GM19351 (cell line): Measurements from ENCODE around the gene POMT1.
"Not testable (repeated sequence)": the region's sequence is repeated elsewhere in the genome, so short reads cannot be mapped to it uniquely, and the experiment has no call there.

Experiments used
- ATAC-seq: cut with Tn5 transposase; IDR thresholded peaks from one replicate; pipeline ENCODE4 v1.9.1; 2021; ENCODE audit warnings: mild to moderate bottlenecking, moderate library complexity; ENCODE audit not compliant: unreplicated experiment

The POMT1 gene

DNA sequence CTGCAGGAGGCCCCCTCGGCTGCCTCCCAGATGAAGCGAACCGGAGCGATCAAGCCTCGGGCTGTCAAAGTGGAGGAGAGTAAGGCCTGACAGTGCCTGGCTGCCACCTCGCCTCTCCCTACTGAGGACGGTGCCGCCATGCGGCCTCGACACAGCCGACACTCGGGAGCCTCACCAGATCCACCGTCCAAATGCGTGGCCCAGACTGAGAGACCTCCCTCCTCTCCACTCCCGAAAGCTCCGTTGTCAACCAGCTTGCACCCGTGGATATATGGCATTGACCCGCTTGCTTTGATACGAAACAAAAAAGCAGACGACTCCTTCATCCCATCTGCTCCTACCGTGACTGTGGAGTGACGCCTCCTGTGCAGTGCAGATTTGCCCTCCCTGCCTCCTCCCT is 6.9 kb upstream of the POMT1 start:
- no peak for ATAC-seq

DNA sequence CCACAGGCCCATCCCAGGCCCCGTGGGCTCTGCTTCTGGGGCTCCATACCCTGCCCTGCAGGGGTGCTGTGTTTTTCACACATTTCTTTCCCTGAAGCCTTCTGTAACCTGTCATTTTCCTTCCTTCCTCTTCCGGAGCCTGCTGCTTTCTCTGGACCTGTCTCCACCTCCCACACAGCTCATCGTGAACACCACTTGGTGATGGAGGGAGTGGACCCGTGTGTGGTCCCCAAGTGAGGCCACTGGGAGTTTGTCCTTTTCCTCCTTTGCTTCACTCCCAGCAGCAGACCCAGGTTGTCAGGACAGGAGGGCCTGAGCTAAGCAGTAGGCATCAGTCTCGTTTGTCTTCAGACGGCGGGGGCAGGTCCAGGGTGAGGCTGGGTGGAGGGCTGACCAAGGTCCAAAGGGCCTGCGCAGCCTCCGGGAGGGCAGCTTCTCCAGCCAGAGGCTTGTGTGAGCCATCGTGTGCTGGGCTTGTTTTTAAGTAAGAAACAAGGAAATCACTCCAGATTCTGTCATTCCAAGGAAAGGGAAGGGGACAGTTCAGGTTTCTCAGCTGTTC is 5.8 kb upstream of the POMT1 start:
- ATAC-seq = no peak

DNA sequence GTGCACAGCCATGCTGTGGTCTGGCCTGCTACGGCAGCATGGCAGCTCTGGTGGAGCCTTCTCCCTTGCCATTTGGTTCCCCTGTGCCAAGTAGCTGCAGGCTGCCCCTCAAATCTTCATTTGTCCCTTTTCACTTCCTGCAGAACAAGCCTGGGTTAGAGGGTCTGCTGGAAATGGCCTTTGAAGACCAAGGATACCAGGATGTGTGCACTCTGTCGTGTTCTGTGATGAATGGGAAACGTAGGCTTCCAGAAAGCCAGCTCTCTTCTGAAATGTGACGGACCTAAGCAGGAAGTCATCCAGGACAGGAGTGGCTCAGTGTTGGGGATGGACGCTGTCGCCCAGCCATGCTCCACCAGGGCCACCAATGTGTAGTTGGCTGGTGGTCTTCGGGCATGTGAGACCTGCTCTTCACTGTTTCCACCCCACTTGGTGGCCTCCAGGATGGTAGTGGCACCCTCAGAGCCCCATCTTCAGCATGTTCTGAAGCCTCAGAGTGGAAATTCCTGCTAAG is 3.4 kb upstream of the POMT1 start:
- no peak for ATAC-seq

DNA sequence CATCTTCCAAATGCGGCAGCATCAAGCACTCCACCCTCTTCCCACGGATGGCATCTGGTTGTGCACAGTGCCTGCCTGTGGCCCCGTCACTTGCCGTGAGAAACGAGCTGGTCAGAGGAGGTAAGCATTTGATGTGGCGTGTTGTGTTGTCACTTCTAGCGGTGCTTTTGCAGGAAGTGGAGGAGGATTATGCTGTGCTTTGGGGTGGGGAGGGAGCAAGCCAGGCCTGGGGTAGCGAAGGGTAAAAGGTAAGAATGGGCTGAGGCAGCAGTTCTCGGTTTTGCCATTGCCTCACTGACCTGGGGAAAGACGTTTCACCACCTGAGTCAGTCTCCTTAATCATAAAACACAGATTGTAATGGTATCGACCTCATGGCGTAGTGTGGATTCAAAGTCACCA is 2.3 kb upstream of the POMT1 start:
- ATAC-seq = no peak

DNA sequence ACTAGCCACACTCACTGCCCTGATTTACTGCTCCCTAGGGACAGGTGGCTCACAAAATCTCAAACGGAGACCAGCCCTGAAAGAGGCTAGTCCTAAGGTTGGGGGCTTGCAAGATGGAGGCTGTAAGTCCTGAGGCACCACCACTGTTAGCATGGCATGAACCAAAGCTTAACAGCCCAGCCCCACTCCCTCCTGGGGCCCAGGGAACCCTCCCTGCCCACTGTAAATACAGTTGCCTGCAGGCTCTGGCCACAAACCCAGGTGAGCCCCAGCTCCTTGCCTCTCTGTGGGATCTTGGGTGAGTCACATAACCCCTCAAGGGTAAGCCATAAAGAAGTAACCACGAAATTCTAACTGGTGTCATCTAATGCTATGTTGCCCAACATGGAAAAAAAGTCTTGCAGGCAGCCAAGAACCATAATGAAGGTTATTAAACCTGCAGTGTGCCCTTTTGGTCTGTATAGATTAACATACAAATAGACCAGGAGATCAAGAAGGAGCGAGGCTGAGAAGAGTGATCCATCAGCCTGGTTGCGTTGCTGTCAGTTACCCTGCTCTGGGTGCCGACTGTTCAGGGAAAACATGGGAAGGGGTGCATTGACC is 1.7 kb upstream of the POMT1 start:
- no peak for ATAC-seq

DNA sequence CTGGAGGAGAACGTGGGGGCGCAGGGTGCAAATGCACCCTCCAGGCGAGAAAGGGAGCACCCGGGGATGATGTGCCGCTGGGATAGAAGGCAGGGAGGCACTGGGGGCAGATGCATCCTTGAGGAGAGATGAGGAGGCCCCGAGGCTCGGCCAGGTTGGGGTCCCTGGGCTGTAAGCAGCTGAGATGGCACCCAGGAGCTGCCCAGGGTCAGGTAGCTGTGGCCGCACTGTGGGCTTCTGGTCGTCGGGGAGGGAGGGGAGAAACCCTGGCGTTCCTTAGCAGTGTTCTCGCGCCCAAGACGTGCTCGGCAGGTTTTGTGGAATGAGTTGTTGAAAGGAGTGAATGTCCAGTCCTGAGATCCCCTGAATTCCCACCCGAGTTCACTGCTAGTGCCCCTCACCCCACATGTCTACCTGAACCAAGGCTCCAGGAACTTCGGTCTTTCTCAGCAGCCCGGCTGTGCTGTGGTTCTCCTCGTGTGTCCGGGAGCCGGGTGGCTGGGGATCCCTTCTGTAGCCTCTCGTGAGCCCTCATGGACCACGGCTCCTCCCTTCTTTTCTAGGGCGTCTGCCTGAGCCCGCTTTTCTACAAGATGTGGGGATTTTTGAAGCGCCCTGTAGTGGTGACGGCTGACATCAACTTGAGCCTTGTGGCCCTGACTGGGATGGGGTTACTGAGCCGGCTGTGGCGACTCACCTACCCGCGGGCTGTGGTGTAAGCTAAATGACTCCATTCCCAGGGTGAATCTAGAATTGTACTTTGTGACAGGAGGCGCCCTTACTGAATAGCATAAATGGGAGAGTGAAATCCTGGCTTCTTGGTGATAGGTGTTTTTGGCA is 1.1 kb downstream of the POMT1 start:
- no peak for ATAC-seq

DNA sequence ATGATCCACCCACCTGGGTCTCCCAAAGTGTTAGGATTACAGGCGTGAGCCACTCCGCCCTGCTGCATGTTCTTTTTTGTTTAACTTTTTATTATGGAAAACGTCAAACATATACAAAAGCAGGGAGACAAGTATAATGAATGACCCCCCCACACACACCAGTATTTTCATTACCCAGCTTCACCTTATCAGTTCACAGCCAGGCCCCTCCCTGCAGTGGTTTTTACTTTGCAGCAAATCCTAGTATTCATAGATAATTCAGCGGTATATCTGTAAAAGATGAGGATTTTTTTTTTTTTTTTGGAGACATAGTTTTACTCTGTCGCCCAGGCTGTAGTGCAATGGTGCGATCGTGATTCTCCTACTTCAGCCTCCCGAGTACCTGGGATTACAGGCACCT is 2.3 kb downstream of the POMT1 start:
- ATAC-seq = no peak

DNA sequence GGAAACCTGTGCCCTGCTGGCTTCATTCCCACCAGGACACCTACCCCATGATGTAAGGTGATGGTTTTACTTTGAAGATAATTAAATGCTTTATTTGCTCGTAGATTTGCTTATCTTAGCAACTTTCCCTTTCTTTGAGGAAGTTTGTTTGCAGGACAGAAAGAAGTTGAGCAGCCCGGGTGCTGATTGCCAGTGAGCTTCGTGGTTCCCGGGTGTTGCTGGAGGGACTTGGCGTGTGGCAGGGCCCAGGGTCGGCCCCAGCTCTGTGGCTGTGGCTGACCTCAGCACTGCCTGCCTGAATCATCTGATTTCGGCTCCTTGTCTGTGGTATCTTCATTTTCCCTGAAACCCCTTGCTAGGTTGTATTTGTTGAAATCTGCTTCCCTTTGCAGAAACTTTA is 8.7 kb downstream of the POMT1 start:
- ATAC-seq = no peak

DNA sequence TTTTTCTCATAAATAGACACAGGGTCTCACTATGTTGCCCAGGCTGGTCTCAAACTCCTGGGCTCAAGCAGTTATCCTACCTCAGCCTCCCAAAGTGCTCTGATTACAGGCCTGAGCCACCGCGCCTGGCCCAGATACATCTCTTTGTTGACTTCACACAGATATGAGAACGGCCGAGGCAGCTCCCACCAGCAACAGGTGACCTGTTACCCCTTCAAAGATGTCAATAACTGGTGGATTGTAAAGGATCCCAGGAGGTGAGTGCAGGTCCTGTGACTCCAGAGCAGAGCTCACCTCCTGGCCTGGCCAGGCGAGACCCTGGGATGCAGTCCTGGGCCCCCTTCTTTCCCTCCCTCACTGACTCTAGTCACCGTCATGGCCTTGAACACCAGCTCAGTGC is 9.2 kb downstream of the POMT1 start:
- no peak for ATAC-seq

DNA sequence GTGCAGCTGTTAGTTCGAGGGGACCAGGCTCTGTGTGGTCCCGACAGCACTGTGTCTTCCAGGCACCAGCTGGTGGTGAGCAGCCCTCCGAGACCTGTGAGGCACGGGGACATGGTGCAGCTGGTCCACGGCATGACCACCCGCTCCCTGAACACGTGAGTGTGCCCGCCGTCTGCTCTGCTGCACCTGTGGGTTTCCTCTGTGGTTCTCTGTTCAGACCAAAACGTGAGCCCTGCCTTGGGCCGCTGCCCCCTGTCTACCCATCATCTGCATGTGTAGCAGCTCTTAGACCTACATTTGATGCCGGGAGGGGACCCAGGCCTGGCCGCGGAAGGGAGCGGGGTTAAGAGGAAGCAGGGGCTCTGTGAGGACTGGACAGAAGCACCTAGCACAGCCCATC is 10.5 kb downstream of the POMT1 start:
- no peak for ATAC-seq

DNA sequence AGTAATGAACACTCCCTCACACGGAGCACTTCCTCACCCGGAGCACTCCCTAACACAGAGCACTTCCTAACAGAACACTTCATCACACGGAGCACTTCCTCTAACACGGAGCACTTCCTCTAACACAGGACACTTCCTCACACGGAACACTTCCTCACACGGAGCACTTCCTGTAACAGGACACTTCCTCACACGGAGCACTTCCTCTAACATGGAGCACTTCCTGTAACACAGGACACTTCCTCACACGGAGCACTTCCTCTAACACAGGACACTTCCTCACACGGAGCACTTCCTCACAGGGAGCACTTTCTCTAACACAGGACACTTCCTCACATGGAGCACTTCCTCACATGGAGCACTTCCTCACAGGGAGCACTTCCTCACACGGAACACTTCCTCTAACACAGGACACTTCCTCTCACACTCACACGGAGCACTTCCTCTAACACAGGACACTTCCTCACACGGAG is 12.9 kb downstream of the POMT1 start:
- ATAC-seq = not testable (repeated sequence)

DNA sequence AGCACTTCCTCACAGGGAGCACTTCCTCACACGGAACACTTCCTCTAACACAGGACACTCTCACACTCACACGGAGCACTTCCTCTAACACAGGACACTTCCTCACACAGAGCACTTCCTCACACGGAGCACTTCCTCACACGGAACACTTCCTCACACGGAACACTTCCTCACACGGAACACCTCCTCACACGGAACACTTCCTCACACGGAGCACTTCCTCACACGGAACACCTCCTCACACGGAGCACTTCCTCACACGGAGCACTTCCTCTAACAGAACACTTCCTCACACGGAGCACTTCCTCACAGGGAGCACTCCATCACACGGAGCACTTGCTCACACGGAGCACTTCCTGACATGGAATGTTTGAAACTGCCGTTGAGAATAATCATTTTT is 13.4 kb downstream of the POMT1 start:
- no peak for ATAC-seq

DNA sequence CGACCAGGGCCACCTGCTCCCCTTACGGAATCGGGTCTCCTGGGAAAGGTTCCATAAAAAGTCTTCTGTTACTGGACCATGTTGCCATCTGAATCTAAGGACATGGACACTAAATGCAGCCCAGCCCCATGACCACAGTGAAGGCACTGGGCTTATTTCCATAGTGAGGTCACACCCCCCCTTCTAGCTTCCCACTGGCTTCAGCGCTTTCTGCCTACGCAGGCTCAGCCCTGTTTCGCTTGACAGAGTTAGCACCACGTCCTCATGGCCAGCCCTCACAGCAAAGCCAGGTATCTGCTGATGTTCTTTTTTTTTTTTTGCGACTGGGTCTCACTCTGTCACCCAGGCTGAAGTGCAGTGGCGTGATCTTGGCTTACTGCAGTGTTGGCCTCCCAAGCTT is 14.2 kb downstream of the POMT1 start:
- ATAC-seq = no peak

DNA sequence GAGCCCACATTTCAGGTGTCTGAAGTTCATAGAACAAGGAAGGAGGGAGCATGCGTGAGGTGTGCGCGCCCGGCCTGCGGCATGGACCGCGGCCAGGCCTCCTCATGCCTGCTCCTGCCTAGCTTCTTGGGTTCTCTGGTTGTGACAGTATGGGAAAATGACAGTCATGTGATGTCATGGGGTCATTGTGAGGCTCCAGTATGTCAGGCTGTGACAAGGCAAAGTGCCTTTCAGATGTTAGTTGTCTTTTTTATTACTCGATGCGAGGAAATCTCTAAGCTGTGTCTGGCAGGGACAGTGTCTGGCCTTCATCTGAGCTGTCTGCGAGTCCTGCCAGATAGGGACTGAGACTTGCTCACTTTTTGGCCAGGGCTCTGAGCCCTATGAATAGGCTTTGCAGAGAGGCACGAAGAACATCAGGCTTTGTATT is 15.1 kb downstream of the POMT1 start:
- no peak for ATAC-seq

DNA sequence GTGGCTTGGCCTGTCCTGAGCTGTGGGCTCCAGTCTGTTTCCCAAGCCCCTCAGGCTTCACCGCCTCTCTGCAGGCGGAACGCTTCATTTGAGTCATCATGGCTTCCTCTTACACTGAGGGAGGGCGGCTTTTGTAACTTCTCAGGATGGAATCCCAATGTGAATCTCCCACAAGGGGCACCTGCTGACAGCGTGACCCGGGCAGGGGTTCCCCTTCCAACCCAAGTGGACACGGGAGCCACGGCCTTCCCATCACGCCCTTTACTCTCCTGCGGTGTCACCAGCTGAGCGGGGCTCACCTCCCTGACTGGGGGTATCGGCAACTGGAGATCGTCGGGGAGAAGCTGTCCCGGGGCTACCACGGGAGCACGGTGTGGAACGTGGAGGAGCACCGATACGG is 15.8 kb downstream of the POMT1 start:
- ATAC-seq = no peak

DNA sequence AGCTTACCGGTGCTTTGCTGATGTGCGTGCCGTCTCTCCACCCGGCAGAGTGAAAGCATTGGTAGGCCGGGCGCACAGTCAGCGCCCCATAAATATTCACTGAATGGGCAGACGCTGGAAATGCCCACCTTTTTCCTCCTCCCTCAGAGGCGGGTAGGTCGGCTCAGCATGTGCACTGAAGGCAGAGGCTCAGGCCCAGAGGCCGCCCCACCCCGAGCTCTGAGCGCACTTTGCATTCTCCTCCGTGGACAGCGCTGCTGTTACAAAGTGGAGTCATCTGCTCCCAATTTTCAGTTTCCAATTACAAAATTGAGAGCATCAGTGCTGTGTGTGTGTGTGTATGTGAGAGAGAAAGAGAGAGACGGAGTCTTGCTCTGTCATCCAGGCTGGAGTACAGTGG is 17.8 kb downstream of the POMT1 start:
- ATAC-seq = no peak

DNA sequence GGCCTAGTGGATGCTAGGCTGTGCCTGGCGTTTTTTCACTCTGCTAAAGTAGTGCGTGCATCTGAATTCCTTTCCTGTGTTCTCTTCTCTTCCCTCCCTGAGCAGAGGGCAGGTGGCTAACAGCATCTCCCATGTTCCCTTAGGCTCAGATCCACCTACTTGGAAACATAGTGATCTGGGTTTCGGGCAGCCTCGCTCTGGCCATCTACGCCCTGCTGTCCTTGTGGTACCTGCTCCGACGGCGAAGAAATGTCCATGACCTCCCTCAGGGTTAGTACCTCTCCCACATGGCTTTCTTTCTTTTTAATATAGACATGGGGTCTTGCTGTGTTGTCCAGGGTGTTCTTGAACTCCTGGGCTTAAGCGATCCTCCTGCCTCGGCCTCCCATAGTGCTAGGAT is 18.5 kb downstream of the POMT1 start:
- ATAC-seq = no peak

DNA sequence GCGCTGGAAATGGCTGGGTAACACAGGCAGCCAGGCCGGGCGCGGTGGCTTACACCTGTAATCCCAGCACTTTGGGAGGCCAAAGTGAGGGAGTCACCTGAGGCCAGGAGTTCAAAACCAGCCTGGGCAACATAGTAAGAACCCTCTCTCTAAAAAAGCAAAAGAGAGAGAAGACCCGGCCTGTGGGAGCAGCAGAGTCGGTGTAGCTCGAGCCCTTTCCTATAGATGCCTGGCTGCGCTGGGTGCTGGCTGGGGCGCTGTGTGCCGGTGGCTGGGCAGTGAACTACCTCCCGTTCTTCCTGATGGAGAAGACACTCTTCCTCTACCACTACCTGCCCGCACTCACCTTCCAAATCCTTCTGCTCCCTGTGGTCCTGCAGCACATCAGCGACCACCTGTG is 19.1 kb downstream of the POMT1 start:
- ATAC-seq = no peak

DNA sequence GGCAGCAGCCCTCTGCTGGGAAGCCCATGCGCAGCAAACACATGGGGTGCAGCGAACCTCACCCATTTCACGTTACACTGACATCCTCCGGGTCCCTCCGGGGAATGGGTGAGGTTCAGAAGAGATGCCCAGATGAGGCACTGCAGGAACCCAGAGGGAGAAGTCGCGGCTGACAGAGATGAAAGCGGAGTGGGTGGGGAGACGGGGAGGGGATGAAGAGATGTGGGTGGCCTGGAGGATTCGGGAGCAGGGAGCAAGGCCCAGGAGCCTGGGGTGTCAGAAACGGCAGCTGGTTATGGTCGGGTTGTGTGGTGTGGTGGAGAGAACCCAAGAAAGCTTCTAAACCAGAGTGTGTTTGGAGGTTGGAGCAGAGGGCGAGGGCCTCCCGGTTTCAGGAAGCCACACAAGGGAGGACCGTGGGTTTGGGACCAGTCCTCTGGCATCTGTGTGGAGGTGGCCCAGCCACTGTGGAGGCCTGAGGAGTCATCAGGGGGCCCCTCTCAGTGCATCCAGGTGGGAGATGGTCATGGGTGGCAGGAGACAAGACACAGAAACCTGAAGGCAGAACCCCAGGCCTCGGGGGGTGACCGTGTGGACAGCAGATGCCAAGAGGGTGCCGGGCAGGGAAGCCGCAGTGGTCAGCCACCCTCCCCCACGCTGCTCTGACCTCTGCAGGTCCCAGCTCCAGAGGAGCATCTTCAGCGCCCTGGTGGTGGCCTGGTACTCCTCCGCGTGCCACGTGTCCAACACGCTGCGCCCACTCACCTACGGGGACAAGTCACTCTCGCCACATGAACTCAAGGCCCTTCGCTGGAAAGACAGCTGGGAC is 19.8 kb downstream of the POMT1 start:
- no peak for ATAC-seq

DNA sequence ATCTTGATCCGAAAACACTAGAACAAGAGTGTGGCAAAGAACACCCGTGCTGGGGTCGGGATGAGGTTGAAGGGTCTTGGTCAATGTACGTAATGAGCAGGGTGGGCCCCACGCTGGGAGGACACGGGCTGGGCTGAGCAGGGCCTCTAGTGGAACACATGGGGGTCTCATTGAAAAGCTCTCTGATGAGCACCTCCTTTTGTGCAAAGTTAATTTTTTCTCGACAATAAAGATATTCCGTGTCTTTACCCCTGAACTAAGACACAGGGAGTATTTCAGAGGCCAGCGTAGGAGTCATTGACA is 20.3 kb downstream of the POMT1 start:
- ATAC-seq = no peak
